ENCODE results near the gene DCP1A.
"Not testable (repeated sequence)": the region's sequence is repeated elsewhere in the genome, so short reads cannot be mapped to it uniquely, and the experiment has no call there.

Gene DCP1A

GRCh38 chr3:53347261-53348064, at the start of gene DCP1A:
Gene DCP1A, minus strand, starts transcription at chr3:53347543. Its CDS starts 26 bp downstream, at chr3:53347517.
- in situ Hi-C loops (cut with HindIII; ENCODE audit: low sequenced_read_pairs), result loop anchor here (5.0 kb wide), 1 partner anchor 60 kb away; no protein-coding TSS in a partner anchor

- in situ Hi-C loops (cut with HindIII; ENCODE audit: low sequenced_read_pairs), result no loop called here
Observed at GRCh38 chr3:53384465-53385423, 37.4 kb upstream of the DCP1A start.

- in situ Hi-C loops (cut with HindIII; ENCODE audit: low sequenced_read_pairs), result no loop called here
Observed at GRCh38 chr3:53382106-53382505, 34.8 kb upstream of the DCP1A start.

- in situ Hi-C loops (cut with HindIII; ENCODE audit: low sequenced_read_pairs), result no loop called here
Observed at GRCh38 chr3:53380306-53380705, 33.0 kb upstream of the DCP1A start.

GRCh38 chr3:53379898-53380297, 32.6 kb upstream of the DCP1A start:
- in situ Hi-C loops (cut with HindIII; ENCODE audit: low sequenced_read_pairs), result no loop called here

- in situ Hi-C loops (cut with HindIII; ENCODE audit: low sequenced_read_pairs), result no loop called here
Observed at GRCh38 chr3:53377794-53378193, 30.5 kb upstream of the DCP1A start.

GRCh38 chr3:53376679-53377078, 29.3 kb upstream of the DCP1A start:
- in situ Hi-C loops (cut with HindIII; ENCODE audit: low sequenced_read_pairs), result no loop called here

- in situ Hi-C loops (cut with HindIII; ENCODE audit: low sequenced_read_pairs), result no loop called here
Observed at GRCh38 chr3:53375019-53375418, 27.7 kb upstream of the DCP1A start.

- in situ Hi-C loops (cut with HindIII; ENCODE audit: low sequenced_read_pairs), result not testable (repeated sequence)
Observed at GRCh38 chr3:53370719-53371118, 23.4 kb upstream of the DCP1A start.

GRCh38 chr3:53361852-53362251, 14.5 kb upstream of the DCP1A start:
- in situ Hi-C loops (cut with HindIII; ENCODE audit: low sequenced_read_pairs), result no loop called here

- in situ Hi-C loops (cut with HindIII; ENCODE audit: low sequenced_read_pairs), result no loop called here
Observed at GRCh38 chr3:53357458-53357857, 10.1 kb upstream of the DCP1A start.

- in situ Hi-C loops (cut with HindIII; ENCODE audit: low sequenced_read_pairs), result no loop called here
Observed at GRCh38 chr3:53354945-53355498, 7.7 kb upstream of the DCP1A start.

- in situ Hi-C loops (cut with HindIII; ENCODE audit: low sequenced_read_pairs), result no loop called here
Observed at GRCh38 chr3:53353202-53353601, 5.9 kb upstream of the DCP1A start.

- in situ Hi-C loops (cut with HindIII; ENCODE audit: low sequenced_read_pairs), result no loop called here
Observed at GRCh38 chr3:53350652-53351051, 3.3 kb upstream of the DCP1A start.

GRCh38 chr3:53348118-53348517, 775 bp upstream of the DCP1A start:
- in situ Hi-C loops (cut with HindIII; ENCODE audit: low sequenced_read_pairs), result loop anchor here (5.0 kb wide), 1 partner anchor 61 kb away; no protein-coding TSS in a partner anchor

- in situ Hi-C loops (cut with HindIII; ENCODE audit: low sequenced_read_pairs), result loop anchor here (5.0 kb wide), 1 partner anchor 60 kb away; no protein-coding TSS in a partner anchor
Observed at GRCh38 chr3:53346922-53347260, 452 bp downstream of the DCP1A start.

GRCh38 chr3:53346514-53346913, 829 bp downstream of the DCP1A start:
- in situ Hi-C loops (cut with HindIII; ENCODE audit: low sequenced_read_pairs), result loop anchor here (5.0 kb wide), 1 partner anchor 59 kb away; no protein-coding TSS in a partner anchor

GRCh38 chr3:53342353-53342752, 5.0 kb downstream of the DCP1A start:
- in situ Hi-C loops (cut with HindIII; ENCODE audit: low sequenced_read_pairs), result no loop called here

GRCh38 chr3:53337167-53337940, 10.0 kb downstream of the DCP1A start:
- in situ Hi-C loops (cut with HindIII; ENCODE audit: low sequenced_read_pairs), result no loop called here

- in situ Hi-C loops (cut with HindIII; ENCODE audit: low sequenced_read_pairs), result no loop called here
Observed at GRCh38 chr3:53334742-53335141, 12.6 kb downstream of the DCP1A start.

Data from endothelial cell of hepatic sinusoid (primary cell).